Caco-2 (cell line): ENCODE measurements around the gene ZNF277. TPM values are rescaled to one million over a fixed set of nuclear protein-coding genes. Genes with fewer than 3 reads are reported as not detected.

Source experiments
- BruUV-seq: library from RNA; stranded (reverse); fragments of 400-500 nt; replicated peaks from 2 replicates; lab custom pipeline; 2021; lab: Mats Ljungman, UMichigan
- CTCF ChIA-PET: fragments of 300-600 bp; sonication (Branson Sonifier 250); formaldehyde crosslinking; loops from one replicate; lab custom pipeline; 2022; ENCODE audit warnings: antibody characterized with exemption; lab: Charles Lee
- POLR2A ChIA-PET: fragments of 300-600 bp; sonication (Branson Sonifier 250); formaldehyde crosslinking; loops from one replicate; lab custom pipeline; 2022; ENCODE audit warnings: antibody characterized with exemption; lab: Charles Lee
- DNase-seq, 2 experiments: peaks; one replicate each; pipeline versions ENCODE4 v3.0.0 to v3.0.0-alpha.2; 2020 to 2022
- H3K27me3 ChIP-seq: replicated peaks from 2 replicates; pipeline ENCODE4 v1.6.0; 2011; ENCODE audit warnings: low read length; ENCODE audit not compliant: control insufficient read depth, insufficient read depth
- H3K36me3 ChIP-seq: 2 replicates; pipeline ENCODE4 v1.5.1; 2011; ENCODE audit warnings: low read length; ENCODE audit not compliant: control insufficient read depth, insufficient read depth
- H3K4me1 ChIP-seq: fragments of 250-450 bp; sonication (Bioruptor Pico); 2 replicates; pipeline ENCODE4 v1.5.1; 2020; ENCODE audit warnings: mild to moderate bottlenecking
- H3K4me3 ChIP-seq: 2 replicates; pipeline ENCODE4 v1.5.1; 2011; ENCODE audit warnings: low read depth, mild to moderate bottlenecking, control low read depth, low read length
- H3K9me3 ChIP-seq: fragments of 250-450 bp; sonication (Bioruptor Pico); 2 replicates; pipeline ENCODE4 v1.5.1; 2020; ENCODE audit warnings: mild to moderate bottlenecking, moderate library complexity
- H3K27ac Mint-ChIP-seq: one replicate; pipeline ENCODE4 v1.8.0; 2022; ENCODE audit warnings: mixed read lengths; ENCODE audit not compliant: unreplicated experiment
- H3K27me3 Mint-ChIP-seq: one replicate; pipeline ENCODE4 v1.8.0; 2022; ENCODE audit warnings: mixed read lengths; ENCODE audit not compliant: insufficient read depth, unreplicated experiment
- H3K36me3 Mint-ChIP-seq: one replicate; pipeline ENCODE4 v1.8.0; 2022; ENCODE audit warnings: mild to moderate bottlenecking, mixed read lengths; ENCODE audit not compliant: insufficient read depth, unreplicated experiment
- H3K4me1 Mint-ChIP-seq: one replicate; pipeline ENCODE4 v1.8.0; 2022; ENCODE audit warnings: low read depth, mixed read lengths; ENCODE audit not compliant: unreplicated experiment
- H3K4me3 Mint-ChIP-seq: one replicate; pipeline ENCODE4 v1.8.0; 2022; ENCODE audit warnings: mild to moderate bottlenecking, moderate library complexity, mixed read lengths; ENCODE audit not compliant: unreplicated experiment
- H3K9me3 Mint-ChIP-seq: one replicate; pipeline ENCODE4 v1.8.0; 2022; ENCODE audit warnings: mixed read lengths; ENCODE audit not compliant: unreplicated experiment
- intact Hi-C: fragments of 100-400 bp; cut with micrococcal nuclease; formaldehyde crosslinking; loops from one replicate; pipeline ENCODE4 v1.10.0; 2022; ENCODE audit not compliant: unreplicated experiment
- total RNA-seq: library from RNA; stranded (reverse); gene quantifications from 2 replicates; pipeline ENCODE4 v1.2.3, GENCODE V29; 2022
- TF ChIP-seq, protein P1 (sequence below), 2 experiments: fragments of 200-600 bp in 1 of 2; IDR thresholded peaks; 1 replicate in 1 of 2; 2 replicates in 1 of 2; pipeline versions ENCODE4 v1.5.1 to v1.8.0; 2011 to 2022; ENCODE audit warnings: antibody characterized with exemption in 1 of 2, control low read depth in 1 of 2, inconsistent platforms in 1 of 2, low read depth in 1 of 2, low read length in 1 of 2, mild to moderate bottlenecking in 1 of 2, moderate library complexity in 1 of 2; ENCODE audit not compliant: insufficient read depth in 1 of 2, severe bottlenecking in 1 of 2, unreplicated experiment in 1 of 2

ZNF277 gene
- total RNA-seq, 1 experiment from 2014 or later: 22.8 TPM

DNA sequence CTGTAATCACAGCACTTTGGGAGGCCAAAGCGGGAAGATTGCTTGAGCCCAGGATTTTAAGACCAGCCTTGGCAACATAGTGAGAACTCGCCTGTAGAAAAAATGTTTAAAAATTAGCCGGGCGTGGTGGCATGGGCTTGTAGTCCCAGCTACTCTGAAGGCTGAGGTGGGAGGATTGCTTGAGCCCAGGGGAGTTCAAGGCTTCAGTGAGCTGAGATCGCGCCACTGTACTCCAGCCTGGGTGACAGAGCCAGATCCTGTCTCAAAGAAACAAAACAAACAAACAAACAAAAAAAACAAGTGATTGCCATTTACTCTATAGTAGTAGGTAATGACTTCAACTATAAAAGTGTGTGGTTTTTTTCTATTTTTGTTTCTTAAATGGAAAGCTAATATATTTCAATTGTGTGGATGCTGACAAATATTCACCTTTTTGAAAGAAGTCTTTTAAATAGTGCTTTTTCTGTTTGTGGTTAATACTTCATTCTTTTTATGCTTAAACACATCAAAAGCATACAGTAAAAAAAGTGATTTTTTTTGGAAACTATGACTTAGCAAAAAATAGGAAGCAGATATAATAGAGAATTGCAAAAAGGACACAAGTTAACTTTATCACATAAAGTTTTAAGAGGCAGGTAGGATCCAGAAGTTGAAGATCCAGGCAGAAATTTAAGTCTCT lies 48.4 kb downstream of the ZNF277 start:
- no peaks in the 10 kb centered on the region for H3K9me3 ChIP-seq
- no peak overlapping the region for H3K4me3 ChIP-seq
- Mint-ChIP-seq H3K4me1 (no peaks in the 10 kb centered on the region), H3K27ac (no peak overlapping the region), H3K4me3 (no peak overlapping the region), H3K27me3 (no peaks in the 10 kb centered on the region), H3K9me3 (no peaks in the 10 kb centered on the region), H3K36me3 (no peaks in the 10 kb centered on the region)
- no peak for DNase-seq
- H3K27me3 ChIP-seq: no peaks in the 10 kb centered on the region
- no TSS peak for BruUV-seq
- TF ChIP-seq, protein P1, sequence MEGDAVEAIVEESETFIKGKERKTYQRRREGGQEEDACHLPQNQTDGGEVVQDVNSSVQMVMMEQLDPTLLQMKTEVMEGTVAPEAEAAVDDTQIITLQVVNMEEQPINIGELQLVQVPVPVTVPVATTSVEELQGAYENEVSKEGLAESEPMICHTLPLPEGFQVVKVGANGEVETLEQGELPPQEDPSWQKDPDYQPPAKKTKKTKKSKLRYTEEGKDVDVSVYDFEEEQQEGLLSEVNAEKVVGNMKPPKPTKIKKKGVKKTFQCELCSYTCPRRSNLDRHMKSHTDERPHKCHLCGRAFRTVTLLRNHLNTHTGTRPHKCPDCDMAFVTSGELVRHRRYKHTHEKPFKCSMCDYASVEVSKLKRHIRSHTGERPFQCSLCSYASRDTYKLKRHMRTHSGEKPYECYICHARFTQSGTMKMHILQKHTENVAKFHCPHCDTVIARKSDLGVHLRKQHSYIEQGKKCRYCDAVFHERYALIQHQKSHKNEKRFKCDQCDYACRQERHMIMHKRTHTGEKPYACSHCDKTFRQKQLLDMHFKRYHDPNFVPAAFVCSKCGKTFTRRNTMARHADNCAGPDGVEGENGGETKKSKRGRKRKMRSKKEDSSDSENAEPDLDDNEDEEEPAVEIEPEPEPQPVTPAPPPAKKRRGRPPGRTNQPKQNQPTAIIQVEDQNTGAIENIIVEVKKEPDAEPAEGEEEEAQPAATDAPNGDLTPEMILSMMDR (IDR thresholded peaks at IDR 0.05; ENCODE audit: insufficient read depth in 1 of 2, low read depth in 1 of 2, low read length in 1 of 2, severe bottlenecking in 1 of 2, unreplicated experiment in 1 of 2): no peak
- H3K36me3 ChIP-seq: no peaks in the 10 kb centered on the region
- intact Hi-C loops: no loop called here
- peaks cover 9% of the 10 kb centered on the region; the same call in 1 of the 2 replicates for H3K4me1 ChIP-seq
- ChIA-PET CTCF (no interaction called here), POLR2A (no interaction called here)

DNA sequence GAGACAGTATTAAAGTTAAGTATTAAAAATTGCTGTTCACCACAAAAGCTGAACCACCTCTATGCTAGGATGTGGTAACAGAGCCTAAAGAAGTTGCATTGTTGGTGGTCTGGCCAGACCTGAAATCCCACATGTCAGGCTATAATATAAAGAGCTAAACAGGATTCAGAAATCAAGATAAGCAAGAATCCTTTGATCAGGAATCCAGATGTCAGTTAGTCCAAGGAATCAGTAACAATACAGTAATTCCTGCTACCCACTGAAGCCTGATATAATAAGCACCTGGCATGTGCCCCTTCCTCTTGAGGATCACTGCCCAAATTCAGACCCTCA lies 48.9 kb downstream of the ZNF277 start:
- ChIA-PET CTCF (no interaction called here), POLR2A (no interaction called here)
- H3K27me3 ChIP-seq: no peaks in the 10 kb centered on the region
- TF ChIP-seq, protein P1 (IDR thresholded peaks at IDR 0.05; ENCODE audit: insufficient read depth in 1 of 2, low read depth in 1 of 2, low read length in 1 of 2, severe bottlenecking in 1 of 2, unreplicated experiment in 1 of 2): no peak
- intact Hi-C loops: no loop called here
- no peak for DNase-seq
- Mint-ChIP-seq H3K36me3 (no peaks in the 10 kb centered on the region), H3K9me3 (no peaks in the 10 kb centered on the region), H3K4me3 (no peak overlapping the region), H3K27me3 (no peaks in the 10 kb centered on the region), H3K27ac (no peak overlapping the region), H3K4me1 (no peaks in the 10 kb centered on the region)
- no TSS peak for BruUV-seq
- H3K9me3 ChIP-seq: no peaks in the 10 kb centered on the region
- no peak overlapping the region for H3K4me3 ChIP-seq
- peaks cover 9% of the 10 kb centered on the region; the same call in 1 of the 2 replicates for H3K4me1 ChIP-seq
- no peaks in the 10 kb centered on the region for H3K36me3 ChIP-seq

DNA sequence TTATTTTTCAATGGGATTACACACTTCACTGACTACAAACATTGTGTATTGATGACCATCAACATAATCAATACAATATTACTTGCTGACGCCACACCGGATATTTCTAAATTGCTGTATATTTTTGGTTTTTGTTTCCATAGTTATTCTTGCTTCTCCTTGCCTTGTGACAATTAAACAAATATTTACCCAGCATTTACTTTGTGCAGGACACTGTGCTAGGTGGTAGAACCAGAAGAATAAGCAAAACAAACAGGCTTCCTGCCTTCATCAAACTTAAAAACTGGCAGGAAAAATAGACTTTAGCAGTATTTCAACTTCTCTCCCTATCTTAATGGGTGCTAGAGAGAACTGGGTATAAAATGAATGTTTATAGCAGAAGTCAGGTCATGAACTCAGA lies 50.6 kb downstream of the ZNF277 start:
- no peak overlapping the region for H3K4me3 Mint-ChIP-seq
- no peaks in the 10 kb centered on the region for H3K9me3 ChIP-seq
- no peaks in the 10 kb centered on the region for H3K4me1 Mint-ChIP-seq
- H3K36me3 Mint-ChIP-seq: no peaks in the 10 kb centered on the region
- H3K27me3 Mint-ChIP-seq: no peaks in the 10 kb centered on the region
- no peak overlapping the region for H3K27ac Mint-ChIP-seq
- H3K36me3 ChIP-seq: no peaks in the 10 kb centered on the region
- TF ChIP-seq, protein P1 (IDR thresholded peaks at IDR 0.05; ENCODE audit: insufficient read depth in 1 of 2, low read depth in 1 of 2, low read length in 1 of 2, severe bottlenecking in 1 of 2, unreplicated experiment in 1 of 2): no peak
- H3K9me3 Mint-ChIP-seq: no peaks in the 10 kb centered on the region
- no TSS peak for BruUV-seq
- DNase-seq: no peak
- no peaks in the 10 kb centered on the region for H3K27me3 ChIP-seq
- CTCF ChIA-PET: no interaction called here
- intact Hi-C loops: no loop called here
- peaks cover 9% of the 10 kb centered on the region; the same call in 1 of the 2 replicates for H3K4me1 ChIP-seq
- H3K4me3 ChIP-seq: no peak overlapping the region
- POLR2A ChIA-PET: no interaction called here
